HepG2 (cell line): ENCODE measurements around the gene ZNF207. TPM values are rescaled to one million over a fixed set of nuclear protein-coding genes. Genes with fewer than 3 reads are reported as not detected.

Experiments
- ATAC-seq: fragments of 200-7000 bp; cut with Tn5 transposase; 3 replicates; pipeline ENCODE4 v1.9.1; 2020; ENCODE audit warnings: mild to moderate bottlenecking, moderate library complexity
- BruUV-seq: library from RNA; stranded (reverse); fragments of 400-500 nt; replicated peaks from 2 replicates; lab custom pipeline; 2021; lab: Mats Ljungman, UMichigan
- CTCF ChIA-PET: fragments of 300-600 bp; formaldehyde crosslinking; extraction: SDS; loops from one replicate; lab custom pipeline; 2021; ENCODE audit warnings: low total read pairs, inconsistent platforms, low intra/inter-chr PET ratio; lab: Yijun Ruan, JAX
- POLR2A ChIA-PET: fragments of 350-600 bp; sonication (Branson Sonifier 250); formaldehyde crosslinking; loops from one replicate; lab custom pipeline; 2020; ENCODE audit warnings: antibody characterized with exemption, inconsistent platforms; lab: Yijun Ruan, JAX
- DNase-seq: peaks from one replicate; pipeline ENCODE4 v3.0.0-alpha.2; 2015; ENCODE audit warnings: low spot score
- FAIRE-seq: peaks from 3 replicates; lab custom pipeline; 2011; peaks lifted over from hg19 to GRCh38; lab: Jason Lieb, UNC
- H2AFZ ChIP-seq: one replicate; pipeline ENCODE4 v1.6.1; 2011; ENCODE audit warnings: low read length, inconsistent platforms
- H3K27ac ChIP-seq: fragments of 300-600 bp; 3 replicates; pipeline ENCODE4 v1.8.0; 2011; ENCODE audit warnings: mixed run types, mild to moderate bottlenecking, mixed read lengths, low read length, inconsistent platforms; ENCODE audit not compliant: insufficient read depth; ENCODE audit errors: extremely low read length
- H3K27me3 ChIP-seq, 2 experiments: fragments of 200-600 bp in 1 of 2; 2 replicates in 1 of 2; 3 replicates in 1 of 2; pipeline versions ENCODE4 v1.6.0 to v1.8.0; 2011; ENCODE audit warnings: low read length in 2 of 2, mild to moderate bottlenecking in 2 of 2, moderate library complexity in 2 of 2, inconsistent platforms in 1 of 2; ENCODE audit not compliant: insufficient read depth in 2 of 2, control insufficient read depth in 1 of 2
- H3K36me3 ChIP-seq, 2 experiments: fragments of 200-600 bp in 1 of 2; replicated peaks in 1 of 2; 2 replicates in 1 of 2; 3 replicates in 1 of 2; pipeline versions ENCODE4 v1.5.1 to v1.8.0; 2011; ENCODE audit warnings: low read length in 2 of 2, inconsistent platforms in 1 of 2; ENCODE audit not compliant: insufficient read depth in 2 of 2, control insufficient read depth in 1 of 2
- H3K4me1 ChIP-seq: 2 replicates; pipeline ENCODE4 v1.5.1; 2012; ENCODE audit warnings: low read length, inconsistent platforms; ENCODE audit not compliant: insufficient read depth
- H3K4me2 ChIP-seq: 2 replicates; pipeline ENCODE4 v1.6.0; 2011; ENCODE audit warnings: low read depth, low read length, inconsistent platforms
- H3K4me3 ChIP-seq, 3 experiments: fragments of 200-600 bp in 1 of 3; sonication (generic), shearing (Covaris generic) in 1 of 3; replicated peaks in 1 of 3; 2 replicates each; pipeline ENCODE4 v1.5.1; 2011 to 2016; ENCODE audit warnings: low read length in 3 of 3, inconsistent platforms in 2 of 3, low read depth in 2 of 3, mild to moderate bottlenecking in 2 of 3, control low read depth in 1 of 3, mixed read lengths in 1 of 3; ENCODE audit not compliant: insufficient read depth in 1 of 3
- H3K79me2 ChIP-seq: one replicate; pipeline ENCODE4 v1.6.1; 2011; ENCODE audit warnings: low read length, inconsistent platforms; ENCODE audit not compliant: insufficient read depth
- H3K9ac ChIP-seq: 2 replicates; pipeline ENCODE4 v1.6.0; 2011; ENCODE audit warnings: mild to moderate bottlenecking, low read depth, low read length, inconsistent platforms; ENCODE audit not compliant: insufficient read depth
- H3K9me3 ChIP-seq: 2 replicates; pipeline ENCODE4 v1.5.1; 2012; ENCODE audit warnings: mild to moderate bottlenecking, low read length
- H4K20me1 ChIP-seq: 2 replicates; pipeline ENCODE4 v1.6.0; 2011; ENCODE audit warnings: inconsistent platforms, mild to moderate bottlenecking, low read length, moderate library complexity; ENCODE audit not compliant: insufficient read depth
- CHD4 ChIP-seq: fragments of 200-600 bp; sonication (generic); IDR thresholded peaks from 2 replicates; pipeline ENCODE4 v1.7.0; 2017; ENCODE audit warnings: mild to moderate bottlenecking, low read length, borderline replicate concordance
- HNF4G ChIP-seq, 2 experiments: sonication (generic) in 1 of 2; formaldehyde crosslinking in 1 of 2; IDR thresholded peaks; 2 replicates each; pipeline versions ENCODE4 v1.4.0 to v1.6.1; 2011 to 2020; ENCODE audit warnings: borderline replicate concordance in 2 of 2, low read depth in 2 of 2, mild to moderate bottlenecking in 2 of 2, low read length in 1 of 2, missing genetic modification reagents in 1 of 2, moderate library complexity in 1 of 2
- NFE2L1 ChIP-seq: sonication (generic); formaldehyde crosslinking; IDR thresholded peaks from 2 replicates; pipeline ENCODE4 v1.4.0; 2020; ENCODE audit warnings: missing genetic modification reagents, mild to moderate bottlenecking, borderline replicate concordance
- POGZ ChIP-seq: sonication (generic); formaldehyde crosslinking; IDR thresholded peaks from 2 replicates; pipeline ENCODE4 v1.4.0; 2020; ENCODE audit warnings: mild to moderate bottlenecking, missing genetic modification reagents
- RBAK ChIP-seq: sonication (generic); formaldehyde crosslinking; IDR thresholded peaks from 2 replicates; pipeline ENCODE4 v1.5.1; 2020; ENCODE audit warnings: mild to moderate bottlenecking, missing genetic modification reagents
- SP1 ChIP-seq, 2 experiments: fragments of 450-650 bp in 1 of 2; sonication (generic) in 1 of 2; formaldehyde crosslinking in 1 of 2; IDR thresholded peaks; 2 replicates each; pipeline versions ENCODE4 v1.4.0 to v1.6.1; 2016 to 2020; ENCODE audit warnings: missing genetic modification reagents in 1 of 2
- ZNF24 ChIP-seq: fragments of 450-650 bp; IDR thresholded peaks from 2 replicates; pipeline ENCODE4 v1.6.1; 2017; ENCODE audit warnings: antibody characterized with exemption, mild to moderate bottlenecking
- ZNF883 ChIP-seq: sonication (generic); formaldehyde crosslinking; IDR thresholded peaks from 2 replicates; pipeline ENCODE4 v1.5.1; 2020; ENCODE audit warnings: mild to moderate bottlenecking, missing genetic modification reagents; ENCODE audit errors: not compliant biosample characterization
- WGBS: methylation state at CpG from one replicate; pipeline ENCODE4 v1.1.6; 2017; ENCODE audit warnings: low lambda C conversion rate; 5-methylcytosine and 5-hydroxymethylcytosine counted together
- in situ Hi-C: cut with HindIII; loops from 2 replicates; pipeline ENCODE4 v1.10.0; 2017; ENCODE audit warnings: low pct_unique_long_range_greater_than_20kb; ENCODE audit not compliant: extremely low pct_ligation_motif_present
- intact Hi-C: fragments of 100-400 bp; cut with micrococcal nuclease; formaldehyde crosslinking; loops from one replicate; pipeline ENCODE4 v1.10.0; 2022; ENCODE audit not compliant: unreplicated experiment
- polyA plus RNA-seq, 8 experiments: library from polyadenylated mRNA; depleted of rRNA in 3 of 8; stranded (reverse) in 7 of 8; unstranded in 1 of 8; fragments of >200 nt; fragmentation: Illumina TruSeq in 4 of 8; extraction: Trizol in 4 of 8; gene quantifications; 2 replicates each; pipeline versions ENCODE4 v1.2.1 to v1.2.3, GENCODE V29; 2011 to 2016; ENCODE audit warnings: low read depth in 4 of 8, missing spikeins in 1 of 8, mixed read lengths in 1 of 8; ENCODE audit not compliant: insufficient read depth in 1 of 8
- total RNA-seq, 5 experiments: library from RNA; depleted of rRNA; stranded (reverse); fragments of >200 nt; fragmentation: Illumina TruSeq; extraction: Trizol; gene quantifications; 2 replicates each; pipeline ENCODE4 v1.2.3, GENCODE V29; 2016; ENCODE audit warnings: low read depth in 1 of 5
- TF ChIP-seq, protein P1 (sequence below): sonication (generic); formaldehyde crosslinking; IDR thresholded peaks from 2 replicates; pipeline ENCODE4 v1.8.0; 2022; ENCODE audit warnings: mild to moderate bottlenecking, missing genetic modification reagents, moderate library complexity
- TF ChIP-seq, protein P2 (sequence below): sonication (generic); formaldehyde crosslinking; IDR thresholded peaks from 2 replicates; pipeline ENCODE4 v1.8.0; 2022; ENCODE audit warnings: missing genetic modification reagents, mild to moderate bottlenecking, inconsistent platforms, borderline replicate concordance

The ZNF207 gene
- total and polyA plus RNA-seq, 2 of the 13 experiments (the other 11 are each of a cell fraction or from before 2014, with no cell fraction given): 150 to 164 TPM

DNA sequence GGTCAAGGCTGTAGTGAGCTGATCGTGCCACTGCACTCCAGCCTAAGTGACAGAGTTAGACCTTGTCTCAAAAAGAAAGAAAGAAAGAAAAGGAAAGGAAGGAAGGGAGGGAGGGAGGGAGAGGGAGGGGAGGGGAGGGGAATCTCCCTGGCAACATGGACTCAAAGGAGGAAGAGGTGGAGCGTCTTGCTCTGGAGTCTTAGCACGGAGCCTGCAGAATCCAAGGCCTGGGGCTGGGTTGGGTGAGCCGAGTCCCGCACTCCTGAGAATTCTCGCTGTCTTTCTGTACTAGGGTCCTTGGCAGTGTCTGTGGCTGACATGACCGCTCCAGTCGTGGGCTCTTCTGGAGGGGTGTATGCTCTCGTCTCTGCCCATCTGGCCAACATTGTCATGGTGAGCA, 44.9 kb upstream of the ZNF207 start (continued):
- TF ChIP-seq, protein P1, sequence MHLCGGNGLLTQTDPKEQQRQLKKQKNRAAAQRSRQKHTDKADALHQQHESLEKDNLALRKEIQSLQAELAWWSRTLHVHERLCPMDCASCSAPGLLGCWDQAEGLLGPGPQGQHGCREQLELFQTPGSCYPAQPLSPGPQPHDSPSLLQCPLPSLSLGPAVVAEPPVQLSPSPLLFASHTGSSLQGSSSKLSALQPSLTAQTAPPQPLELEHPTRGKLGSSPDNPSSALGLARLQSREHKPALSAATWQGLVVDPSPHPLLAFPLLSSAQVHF (CRISPR knock-in tag): no peak
- TF ChIP-seq CHD4 (no peak), ZNF883 (no peak), ZNF24 (no peak), HNF4G (IDR thresholded peaks at IDR 0.05; ENCODE audit: borderline replicate concordance, low read depth, low read length) (no peak), HNF4G (CRISPR knock-in tag; IDR thresholded peaks at IDR 0.05; ENCODE audit: borderline replicate concordance, low read depth) (no peak), RBAK (CRISPR knock-in tag) (no peak), NFE2L1 (CRISPR knock-in tag) (no peak), SP1 (IDR thresholded peaks at IDR 0.05) (no peak), SP1 (CRISPR knock-in tag; IDR thresholded peaks at IDR 0.05) (no peak)
- TF ChIP-seq, all 625 proteins: peak for 0

- Histone ChIP-seq H3K4me1 (peaks cover 38% of the 10 kb centered on the region), H3K27ac (no peak overlapping the region), H3K27me3 (no peaks in the 10 kb centered on the region; a peak in 1 of 5 replicates), H3K9me3 (no peaks in the 10 kb centered on the region), H4K20me1 (no peaks in the 10 kb centered on the region), H3K4me2 (no peak overlapping the region), H3K9ac (no peak overlapping the region), H3K4me3 (no peak overlapping the region), H3K79me2 (no peaks in the 10 kb centered on the region), H3K36me3 (no peaks in the 10 kb centered on the region)
- ATAC-seq: no peak
- in situ Hi-C loops: no loop called here
- POLR2A ChIA-PET: no interaction called here
- intact Hi-C loops: no loop called here
- DNase-seq: no peak
- FAIRE-seq: no peak
- TF ChIP-seq, protein P2, sequence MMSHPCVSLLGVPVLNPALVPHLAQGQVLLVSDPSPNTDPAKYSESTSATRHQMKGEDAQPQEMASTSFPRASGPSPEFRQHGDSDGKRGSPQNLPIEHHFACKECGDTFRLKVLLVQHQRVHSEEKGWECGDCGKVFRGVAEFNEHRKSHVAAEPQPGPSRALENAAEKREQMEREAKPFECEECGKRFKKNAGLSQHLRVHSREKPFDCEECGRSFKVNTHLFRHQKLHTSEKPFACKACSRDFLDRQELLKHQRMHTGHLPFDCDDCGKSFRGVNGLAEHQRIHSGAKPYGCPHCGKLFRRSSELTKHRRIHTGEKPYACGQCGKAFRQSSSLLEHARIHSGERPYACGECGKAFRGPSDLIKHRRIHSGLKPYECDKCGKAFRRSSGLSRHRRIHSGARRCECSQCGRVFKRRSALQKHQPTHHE: no peak
- no peak for TF ChIP-seq POGZ (CRISPR knock-in tag)
- TF ChIP-seq, all 625 proteins: peak for 0
- no TSS peak for BruUV-seq
- no peak overlapping the region for H2AFZ ChIP-seq
- 51% methylated on average over 4 of the region's 4 CpGs for WGBS
- CTCF ChIA-PET: no interaction called here
Observed at GRCh38 chr17:32307658-32308057, 42.3 kb upstream of the ZNF207 start.
